ENCODE data around the gene ASIC3.

ASIC3 gene

DNA sequence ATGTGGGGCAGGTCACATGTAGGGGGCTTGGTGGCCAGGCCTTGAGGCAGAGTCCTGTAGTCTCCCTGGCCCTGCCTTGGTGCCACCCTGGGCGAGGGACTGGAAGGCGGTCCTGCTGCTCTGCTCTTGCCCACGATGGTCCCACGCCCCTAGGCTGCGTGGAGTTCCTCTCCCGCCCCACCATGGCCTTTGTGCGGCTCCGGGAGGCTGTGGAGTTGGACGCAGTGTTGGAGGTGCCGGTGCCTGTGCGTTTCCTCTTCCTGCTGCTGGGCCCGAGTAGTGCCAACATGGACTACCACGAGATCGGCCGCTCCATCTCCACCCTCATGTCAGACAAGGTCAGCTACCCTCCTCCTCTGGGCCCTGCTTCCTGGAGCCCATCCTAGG is 22.2 kb downstream of the ASIC3 start:
- in situ Hi-C loops (cut with MboI; ENCODE audit: low sequenced_read_pairs): no loop called here

DNA sequence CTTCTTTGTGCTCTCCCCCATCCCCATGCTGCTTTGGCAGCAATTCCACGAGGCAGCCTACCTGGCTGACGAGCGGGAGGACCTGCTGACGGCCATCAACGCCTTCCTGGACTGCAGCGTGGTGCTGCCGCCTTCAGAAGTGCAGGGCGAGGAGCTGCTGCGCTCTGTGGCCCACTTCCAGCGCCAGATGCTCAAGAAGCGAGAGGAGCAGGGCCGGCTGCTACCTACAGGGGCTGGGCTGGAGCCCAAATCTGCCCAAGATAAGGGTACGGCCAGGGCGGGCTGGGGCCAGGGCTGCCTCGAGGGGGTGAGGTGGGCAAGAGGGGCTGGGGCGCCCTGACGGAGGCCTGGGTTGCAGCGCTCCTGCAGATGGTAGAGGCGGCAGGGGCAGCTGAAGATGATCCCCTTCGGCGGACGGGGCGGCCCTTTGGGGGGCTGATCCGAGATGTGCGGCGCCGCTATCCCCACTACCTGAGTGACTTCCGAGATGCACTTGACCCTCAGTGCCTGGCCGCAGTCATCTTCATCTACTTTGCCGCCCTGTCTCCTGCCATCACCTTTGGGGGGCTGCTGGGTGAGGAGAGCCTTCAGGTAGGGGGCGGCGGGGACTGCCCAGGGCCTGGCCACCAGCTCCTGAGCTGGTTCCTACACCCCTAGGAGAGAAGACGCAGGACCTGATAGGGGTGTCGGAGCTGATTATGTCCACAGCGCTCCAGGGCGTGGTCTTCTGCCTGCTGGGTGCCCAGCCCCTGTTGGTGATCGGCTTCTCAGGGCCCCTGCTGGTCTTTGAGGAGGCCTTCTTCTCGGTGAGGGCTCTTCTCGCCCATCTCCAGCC is 22.9 kb downstream of the ASIC3 start:
- in situ Hi-C loops (cut with MboI; ENCODE audit: low sequenced_read_pairs): no loop called here

DNA sequence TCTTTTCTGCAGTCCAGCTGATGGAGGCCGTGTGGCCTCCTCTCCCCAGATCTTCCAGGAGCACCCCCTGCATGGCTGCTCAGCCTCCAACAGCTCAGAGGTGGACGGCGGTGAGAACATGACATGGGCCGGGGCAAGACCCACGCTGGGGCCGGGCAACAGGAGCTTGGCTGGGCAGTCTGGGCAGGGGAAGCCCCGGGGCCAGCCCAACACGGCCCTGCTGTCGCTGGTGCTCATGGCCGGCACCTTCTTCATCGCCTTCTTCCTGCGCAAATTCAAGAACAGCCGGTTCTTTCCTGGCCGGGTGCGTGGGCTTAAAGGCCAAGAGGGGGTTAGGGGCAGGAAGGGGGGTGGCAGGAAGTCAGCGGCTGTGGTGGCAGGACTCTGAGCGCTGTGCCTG is 25.7 kb downstream of the ASIC3 start:
- in situ Hi-C loops (cut with MboI; ENCODE audit: low sequenced_read_pairs): no loop called here

DNA sequence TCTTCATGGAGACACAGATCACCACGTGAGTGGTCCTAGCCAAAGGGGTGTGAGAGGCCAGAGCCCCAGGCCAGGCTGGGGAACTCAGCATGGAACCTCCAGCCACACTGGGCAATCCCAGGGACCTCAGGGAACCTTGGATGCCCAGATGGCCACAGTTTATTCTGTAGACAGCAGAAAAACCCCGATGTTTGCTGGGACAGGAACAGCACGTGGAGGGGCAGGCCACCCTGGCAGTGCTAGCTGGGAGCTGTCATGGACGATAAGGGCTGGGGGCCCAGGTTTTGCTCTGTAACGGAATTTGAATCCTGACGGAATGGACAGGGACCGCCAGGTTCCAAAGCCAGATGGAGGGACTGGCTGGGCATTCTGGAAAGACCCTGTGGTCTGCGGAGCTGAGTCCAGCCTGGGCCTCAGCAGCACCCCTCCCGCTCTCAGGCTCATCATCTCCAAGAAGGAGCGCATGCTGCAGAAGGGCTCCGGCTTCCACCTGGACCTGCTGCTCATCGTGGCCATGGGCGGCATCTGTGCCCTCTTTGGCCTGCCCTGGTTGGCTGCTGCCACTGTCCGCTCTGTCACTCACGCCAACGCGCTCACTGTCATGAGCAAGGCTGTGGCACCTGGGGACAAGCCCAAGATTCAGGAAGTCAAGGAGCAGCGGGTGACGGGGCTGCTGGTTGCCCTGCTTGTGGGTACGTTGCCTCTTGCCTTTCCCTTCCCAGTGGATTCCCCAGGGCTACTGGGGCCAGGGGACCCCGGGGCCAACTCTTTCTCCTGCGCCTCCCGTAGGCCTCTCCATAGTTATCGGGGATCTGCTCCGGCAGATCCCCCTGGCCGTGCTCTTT is 26.7 kb downstream of the ASIC3 start:
- in situ Hi-C loops (cut with MboI; ENCODE audit: low sequenced_read_pairs): no loop called here

DNA sequence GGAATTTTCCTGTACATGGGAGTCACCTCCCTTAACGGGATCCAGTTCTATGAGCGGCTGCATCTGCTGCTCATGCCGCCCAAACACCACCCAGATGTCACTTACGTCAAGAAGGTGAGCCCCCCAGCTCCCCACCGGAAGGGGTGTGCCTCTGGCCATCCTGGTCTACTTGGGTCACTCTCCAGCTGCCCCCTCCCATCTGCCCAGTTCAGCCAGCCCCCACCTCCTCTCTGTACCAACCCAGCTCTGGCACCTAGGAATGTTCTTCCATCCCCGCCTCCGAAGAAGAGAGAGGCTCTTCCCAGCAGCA is 27.3 kb downstream of the ASIC3 start:
- in situ Hi-C loops (cut with MboI; ENCODE audit: low sequenced_read_pairs): no loop called here

DNA sequence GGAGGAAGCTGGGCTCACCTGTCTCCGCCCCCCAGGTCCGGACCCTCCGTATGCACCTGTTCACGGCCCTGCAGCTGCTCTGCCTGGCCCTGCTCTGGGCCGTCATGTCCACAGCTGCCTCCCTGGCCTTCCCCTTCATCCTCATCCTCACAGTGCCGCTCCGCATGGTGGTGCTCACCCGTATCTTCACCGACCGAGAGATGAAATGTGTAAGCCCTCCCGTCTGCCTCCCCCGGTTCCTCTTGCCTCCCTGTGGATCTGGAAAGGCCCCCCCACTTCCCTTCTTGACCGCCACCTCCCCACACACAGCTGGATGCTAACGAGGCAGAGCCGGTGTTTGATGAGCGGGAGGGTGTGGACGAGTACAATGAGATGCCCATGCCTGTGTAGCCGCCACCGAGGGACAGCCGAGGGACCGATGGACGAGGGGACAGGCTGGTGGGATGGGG is 27.7 kb downstream of the ASIC3 start:
- in situ Hi-C loops (cut with MboI; ENCODE audit: low sequenced_read_pairs): no loop called here

DNA sequence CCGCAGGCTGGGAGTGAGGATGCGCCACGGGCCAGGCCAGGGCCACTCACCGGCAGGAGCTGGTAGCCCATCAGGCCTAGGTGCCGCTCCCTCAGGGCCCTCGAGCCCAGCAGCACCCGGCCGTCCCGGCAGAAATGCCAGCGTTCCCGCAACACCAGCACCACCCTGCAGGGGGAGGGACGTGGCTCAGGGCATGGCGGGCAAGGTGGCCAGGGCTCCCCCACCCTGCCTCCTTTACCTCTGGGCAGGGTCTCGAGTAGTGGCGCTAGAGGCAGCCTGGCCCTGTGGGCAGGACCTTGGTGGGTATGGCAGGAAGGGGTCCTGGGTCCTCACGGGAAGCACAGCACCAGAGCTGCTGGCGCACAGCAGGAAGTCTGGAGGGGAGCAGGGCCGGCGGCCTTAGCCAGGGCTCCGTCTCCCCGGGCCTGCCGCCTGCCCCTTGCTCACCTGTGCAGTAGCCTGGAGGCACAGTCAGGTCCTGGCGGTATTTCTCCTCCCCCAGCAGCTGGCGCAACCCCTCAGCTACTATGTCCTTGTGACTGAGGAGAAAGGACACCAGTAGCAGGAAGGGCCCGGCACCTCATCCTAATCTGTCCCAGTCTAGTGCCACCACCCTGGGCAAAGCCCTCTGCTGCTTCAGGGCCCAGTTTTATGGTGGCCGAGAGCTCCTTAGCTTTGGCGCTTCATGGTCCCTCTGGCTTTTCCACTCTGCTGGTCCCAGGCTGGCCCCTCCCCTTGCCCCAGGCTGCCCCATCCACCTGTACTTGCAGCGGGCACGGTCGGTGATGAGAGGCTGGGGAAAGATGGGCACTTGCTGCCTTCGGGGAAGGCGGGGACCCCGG is 28.8 kb downstream of the ASIC3 start:
- in situ Hi-C loops (cut with MboI; ENCODE audit: low sequenced_read_pairs): no loop called here

DNA sequence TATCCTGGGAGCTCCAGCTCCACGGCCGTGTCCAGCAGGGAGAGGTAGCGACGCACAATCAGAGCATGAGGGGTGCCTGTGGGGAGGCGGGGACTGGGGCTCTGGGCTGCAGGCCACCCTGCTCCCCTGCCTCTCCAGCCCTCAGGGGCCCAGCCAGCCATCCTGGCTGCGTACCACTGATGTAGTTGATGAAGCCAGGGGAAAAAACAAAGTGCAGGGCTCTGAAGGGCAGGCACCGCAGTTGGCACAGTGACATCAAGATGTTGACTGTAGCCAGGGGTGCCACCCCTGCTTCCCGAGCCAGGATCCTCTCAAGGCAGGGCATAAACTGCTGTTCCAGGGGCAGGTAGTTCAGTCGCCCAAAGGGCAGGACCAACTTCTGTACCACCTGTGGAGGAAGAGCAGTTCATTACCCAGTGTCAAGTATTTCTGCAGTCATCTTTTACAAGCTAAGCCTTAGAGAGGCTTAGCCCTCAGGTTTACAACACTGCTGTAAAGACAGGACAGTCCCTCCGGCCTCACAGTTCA is 29.4 kb downstream of the ASIC3 start:
- in situ Hi-C loops (cut with MboI; ENCODE audit: low sequenced_read_pairs): no loop called here

DNA sequence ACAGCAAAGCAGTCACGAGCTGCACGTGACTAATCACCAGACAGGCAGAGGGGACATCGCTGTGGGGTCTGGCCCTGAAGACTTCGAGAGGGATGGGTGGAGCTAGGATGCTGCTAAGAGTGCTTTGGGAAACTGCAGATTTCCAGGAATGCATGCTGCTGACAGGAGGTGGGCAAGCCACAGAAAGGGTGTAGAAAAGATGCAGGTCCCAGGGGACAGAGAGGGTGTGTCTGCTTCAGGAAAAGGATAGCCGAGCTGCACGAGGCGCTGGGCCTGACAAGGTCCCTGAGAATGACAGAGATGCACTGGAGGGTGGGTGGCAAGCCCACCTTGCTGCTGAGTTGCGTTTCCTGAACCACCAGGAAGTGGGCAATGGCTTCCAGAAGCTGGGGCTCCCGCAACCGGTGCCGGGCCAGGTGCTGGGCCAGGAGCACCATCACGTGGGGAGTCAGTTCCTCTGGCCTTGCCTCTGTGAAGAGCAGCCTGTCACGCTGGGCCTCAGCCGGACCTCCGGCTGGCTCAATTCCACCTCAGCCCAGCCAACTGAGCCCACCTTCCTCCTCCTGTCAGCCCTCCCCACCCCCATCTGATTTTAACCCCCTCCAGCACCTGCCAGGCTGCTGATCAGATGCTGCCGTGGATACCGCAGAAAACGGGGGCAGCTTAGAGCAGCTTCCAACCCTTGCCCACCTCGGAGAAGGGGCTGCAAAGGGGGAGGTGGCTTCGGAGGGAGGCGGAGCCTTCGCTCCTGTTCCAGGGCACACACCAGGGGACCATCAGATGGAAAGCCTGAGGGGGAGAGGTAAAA is 30.1 kb downstream of the ASIC3 start:
- in situ Hi-C loops (cut with MboI; ENCODE audit: low sequenced_read_pairs): no loop called here

DNA sequence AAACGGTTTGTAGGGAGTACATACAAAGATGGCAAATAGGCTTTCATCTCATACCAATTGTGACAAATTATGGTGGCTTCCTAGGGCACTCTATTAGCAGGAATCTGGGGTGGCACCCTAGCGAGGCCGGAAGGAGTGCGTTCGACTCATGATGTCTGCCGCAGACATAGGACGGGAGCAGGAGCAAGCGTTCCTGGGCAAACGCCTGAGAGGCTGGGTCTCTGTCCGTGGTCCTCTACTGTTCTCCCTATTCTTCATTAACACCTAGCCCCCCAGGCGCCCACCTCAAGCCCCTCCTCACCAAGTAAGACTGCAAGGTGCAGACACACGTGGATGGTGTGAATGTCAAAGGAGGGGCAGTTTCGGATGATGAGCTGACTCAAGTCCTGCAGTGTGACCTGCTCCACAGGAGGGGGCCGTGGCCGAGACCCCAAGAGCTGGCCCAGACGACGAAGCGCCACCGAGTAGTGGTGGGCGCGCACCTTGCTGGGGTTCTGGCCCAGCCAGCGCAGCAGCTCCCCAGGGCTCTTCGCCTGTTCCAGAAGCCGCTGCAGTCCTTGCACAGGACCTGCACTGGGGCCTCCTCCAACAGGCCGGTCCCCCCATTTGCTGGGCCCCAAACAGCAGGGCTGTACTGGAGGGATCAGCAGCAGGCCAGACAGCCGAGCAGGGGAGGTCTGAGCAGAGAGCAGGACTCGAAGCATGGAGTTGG is 31.0 kb downstream of the ASIC3 start:
- in situ Hi-C loops (cut with MboI; ENCODE audit: low sequenced_read_pairs): no loop called here

DNA sequence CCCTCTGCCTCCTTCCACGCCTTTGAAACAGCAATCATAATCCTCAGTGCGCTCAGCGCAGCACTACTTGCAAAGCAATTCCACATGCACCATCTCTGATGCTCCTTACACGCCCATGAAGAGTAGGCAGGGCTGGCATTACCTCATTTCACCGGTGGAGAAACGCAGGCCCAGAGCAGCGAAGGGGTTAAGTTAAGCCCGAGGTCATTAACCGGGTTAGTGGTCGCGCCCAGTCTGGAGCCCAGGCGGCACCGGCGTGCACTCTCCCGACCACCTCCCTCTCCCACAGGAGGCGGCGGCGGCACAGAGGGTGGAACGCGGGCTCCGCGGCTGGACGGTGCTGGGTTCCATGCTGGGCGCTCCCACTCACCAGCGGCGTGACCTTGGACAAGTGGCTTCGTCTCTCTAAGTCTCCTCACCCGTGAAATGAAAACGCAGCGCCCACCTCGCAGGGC is 31.8 kb downstream of the ASIC3 start:
- in situ Hi-C loops (cut with MboI; ENCODE audit: low sequenced_read_pairs): no loop called here

DNA sequence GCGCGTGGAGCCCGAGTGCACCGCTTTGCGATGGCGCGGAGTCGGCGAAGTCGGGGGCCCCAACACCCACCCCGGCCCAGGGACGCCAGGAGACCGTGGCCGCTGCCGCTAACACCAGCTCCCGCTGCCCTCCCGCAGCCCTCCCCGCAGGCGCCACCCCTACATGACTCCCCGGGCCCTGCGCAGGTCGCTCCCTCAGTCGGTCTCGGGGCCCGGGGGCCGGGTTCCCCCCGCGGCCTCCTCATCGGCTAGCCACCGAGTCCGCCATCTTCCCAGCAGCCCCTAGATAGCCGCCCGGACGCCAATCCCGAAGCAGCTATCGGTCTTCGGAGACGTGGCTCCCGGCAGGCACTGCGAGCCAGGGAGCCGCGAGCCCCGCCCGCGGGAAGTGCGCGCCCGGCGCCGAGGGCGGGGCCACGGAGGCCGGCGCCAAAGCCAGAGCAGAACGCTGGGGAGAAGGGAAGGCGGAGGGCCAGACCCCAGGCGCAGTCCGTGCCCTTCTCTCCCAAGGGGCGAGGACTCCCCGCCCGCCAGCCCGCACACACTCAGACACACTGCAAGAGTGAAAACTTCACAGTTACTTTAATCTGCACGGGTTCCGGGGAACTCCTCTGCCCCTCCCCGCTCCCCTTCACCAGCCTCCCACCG is 32.3 kb downstream of the ASIC3 start, which contains the start of gene FASTK:
Gene FASTK, minus strand, starts transcription at position 288 of the 648 bp plus-strand sequence. Its CDS starts 43 bp downstream, at position 245.
- in situ Hi-C loops (cut with MboI; ENCODE audit: low sequenced_read_pairs): no loop called here

DNA sequence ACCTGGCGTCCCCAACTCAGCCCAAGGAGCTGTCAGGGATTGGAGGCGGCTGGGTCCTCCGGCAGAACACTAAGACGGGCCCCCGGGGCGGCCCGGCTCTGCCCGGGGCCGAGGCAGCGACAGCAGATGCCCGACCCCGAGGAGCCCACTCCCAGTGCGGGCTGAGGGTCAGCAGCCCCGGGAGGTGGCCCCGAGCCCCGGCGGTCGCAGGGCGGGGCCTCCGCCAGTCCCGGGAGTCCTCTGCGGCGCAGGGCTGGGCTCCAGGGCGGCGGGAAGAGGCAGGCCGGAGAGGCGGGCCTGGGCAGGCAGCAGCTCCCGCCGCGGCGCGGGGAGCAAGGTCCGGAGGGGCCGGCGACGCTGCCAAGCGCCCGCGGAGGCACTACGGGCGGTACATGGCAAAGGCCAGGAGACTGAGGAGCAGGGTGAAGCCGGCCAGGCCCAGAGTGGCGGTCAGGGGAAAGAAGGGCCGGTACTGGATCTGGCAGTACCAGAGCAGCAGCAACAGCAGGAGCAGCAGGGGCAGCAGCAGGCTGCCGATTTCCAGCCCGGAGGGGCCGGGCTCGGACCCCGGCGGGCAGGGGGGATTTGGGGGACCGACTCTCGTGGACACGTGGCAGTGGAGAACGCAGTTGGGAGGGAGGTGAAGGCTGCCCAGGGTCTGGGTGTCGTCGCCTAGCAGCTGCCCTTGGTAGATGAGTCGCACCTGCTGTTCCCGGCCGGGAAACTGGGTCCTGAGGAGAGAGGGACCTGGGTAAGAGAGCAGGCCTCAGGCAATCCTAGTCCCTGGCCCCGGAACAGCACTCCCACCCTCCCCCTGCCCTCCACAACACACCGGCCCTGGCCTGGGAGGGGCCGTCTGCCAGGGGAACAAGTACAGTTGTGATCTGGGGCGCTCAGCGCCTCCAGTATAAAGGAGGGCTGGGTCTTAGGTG is 33.1 kb downstream of the ASIC3 start:
- in situ Hi-C loops (cut with MboI; ENCODE audit: low sequenced_read_pairs): no loop called here

DNA sequence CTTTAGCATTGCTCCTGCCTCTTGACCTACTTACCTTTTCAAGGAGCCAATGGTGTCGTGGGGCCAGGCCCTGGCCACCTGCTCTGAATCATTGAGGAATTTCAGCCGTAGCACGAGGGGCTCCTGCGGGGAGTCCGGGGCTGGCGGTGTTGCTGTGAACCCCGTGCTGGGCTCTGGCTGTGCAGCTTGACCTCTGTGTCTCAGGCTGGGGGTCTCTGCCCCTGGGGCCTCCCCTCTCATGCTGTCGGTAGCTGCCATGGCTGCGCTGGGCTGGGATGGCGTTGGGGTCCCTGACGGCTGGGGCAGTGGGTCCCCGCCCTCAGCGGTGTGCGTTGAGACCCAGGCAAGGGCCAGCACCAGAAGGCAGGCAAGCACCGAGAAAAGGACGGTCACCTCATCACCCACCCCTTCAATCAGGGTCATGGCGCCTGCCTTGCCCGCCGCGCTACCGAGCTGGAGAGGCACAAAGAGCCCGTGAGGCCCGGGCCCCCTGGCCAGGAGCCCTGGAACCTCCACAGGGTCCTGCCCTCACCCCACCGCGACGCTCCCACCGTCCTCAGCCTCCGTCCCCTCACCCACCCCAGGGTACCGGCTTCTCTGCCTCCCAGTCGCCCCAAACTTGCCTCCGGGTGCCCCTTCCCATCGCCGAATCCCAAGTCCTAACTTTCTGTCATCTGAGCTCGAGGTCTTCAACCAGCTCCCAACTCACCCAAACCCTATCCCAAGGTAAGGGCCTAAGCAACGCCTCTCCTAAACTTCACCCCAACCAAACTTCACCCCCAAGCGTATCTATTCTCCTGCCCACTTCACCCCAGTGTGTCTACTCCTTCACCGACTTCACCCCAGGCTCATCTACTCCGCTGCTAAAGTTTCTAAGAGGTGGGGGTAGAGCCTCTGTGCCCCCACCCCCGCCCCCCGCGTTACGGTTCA is 34.1 kb downstream of the ASIC3 start:
- in situ Hi-C loops (cut with MboI; ENCODE audit: low sequenced_read_pairs): no loop called here

DNA sequence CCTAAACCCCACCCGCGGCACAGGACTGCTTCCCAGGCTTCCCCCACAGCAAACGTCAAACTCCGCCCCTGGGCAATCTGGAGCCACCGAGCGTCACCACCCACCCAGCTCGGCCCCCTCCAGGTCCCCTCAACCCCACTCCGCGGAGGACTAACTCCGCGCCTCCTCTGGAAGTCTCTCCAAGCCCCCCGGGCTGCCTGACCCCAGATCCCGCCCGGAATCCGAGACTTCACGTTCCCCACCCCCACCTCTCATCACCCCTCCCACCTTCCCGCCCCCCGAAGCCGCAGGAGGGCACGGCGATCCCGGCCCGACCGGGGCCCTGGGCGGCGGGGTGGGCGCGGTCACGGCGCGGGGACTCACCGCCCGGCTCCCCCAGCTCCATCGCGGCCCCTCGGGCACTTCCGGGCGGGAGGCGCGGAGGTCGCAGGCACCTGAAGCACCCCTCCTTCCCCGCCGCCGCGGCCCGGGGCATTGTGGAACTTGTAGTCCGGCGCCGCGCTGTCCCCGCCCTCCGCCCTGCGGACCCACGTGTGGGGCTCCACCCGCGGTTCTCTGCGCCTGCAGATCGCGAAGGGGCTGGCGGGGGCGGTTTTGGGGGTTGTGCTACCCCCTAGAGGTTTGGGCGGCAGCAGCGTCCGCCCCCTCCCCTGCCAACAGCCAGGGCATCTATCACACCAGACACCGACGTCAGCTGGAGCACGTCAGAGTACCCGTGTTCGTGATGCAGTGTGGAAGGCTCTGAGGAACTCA is 34.9 kb downstream of the ASIC3 start, which contains the start of gene TMUB1:
Gene TMUB1, minus strand, starts transcription at position 423 of the 753 bp plus-strand sequence. CDS start 930 bp downstream, outside the sequence.
- in situ Hi-C loops (cut with MboI; ENCODE audit: low sequenced_read_pairs): no loop called here

DNA sequence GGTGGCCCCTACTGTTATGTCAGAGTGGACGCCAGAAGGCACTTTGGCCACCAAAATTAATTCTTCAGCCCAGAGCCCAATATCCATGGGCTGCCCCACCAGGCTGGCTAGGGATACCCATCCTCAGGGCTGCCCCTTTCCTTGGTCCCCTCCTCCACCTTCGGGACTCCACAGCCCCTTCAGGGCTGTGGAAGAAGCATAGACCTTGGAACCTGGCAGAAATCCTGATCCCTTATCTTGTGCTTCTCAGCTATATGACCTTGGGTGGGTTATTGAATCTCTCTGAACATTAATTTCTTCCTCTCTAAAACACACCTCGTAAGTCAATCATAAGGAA is 35.5 kb downstream of the ASIC3 start:
- in situ Hi-C loops (cut with MboI; ENCODE audit: low sequenced_read_pairs): no loop called here

Measured in HL-60/S4 (cell line).